Measurements from ENCODE around the gene STMN1. TPM values are rescaled to one million over a fixed set of nuclear protein-coding genes. Genes with fewer than 3 reads are reported as not detected.

STMN1 gene
- polyA plus RNA-seq, 2 of the 4 experiments (the other 2 are of a cell fraction) = 82.4 to 145 TPM

DNA sequence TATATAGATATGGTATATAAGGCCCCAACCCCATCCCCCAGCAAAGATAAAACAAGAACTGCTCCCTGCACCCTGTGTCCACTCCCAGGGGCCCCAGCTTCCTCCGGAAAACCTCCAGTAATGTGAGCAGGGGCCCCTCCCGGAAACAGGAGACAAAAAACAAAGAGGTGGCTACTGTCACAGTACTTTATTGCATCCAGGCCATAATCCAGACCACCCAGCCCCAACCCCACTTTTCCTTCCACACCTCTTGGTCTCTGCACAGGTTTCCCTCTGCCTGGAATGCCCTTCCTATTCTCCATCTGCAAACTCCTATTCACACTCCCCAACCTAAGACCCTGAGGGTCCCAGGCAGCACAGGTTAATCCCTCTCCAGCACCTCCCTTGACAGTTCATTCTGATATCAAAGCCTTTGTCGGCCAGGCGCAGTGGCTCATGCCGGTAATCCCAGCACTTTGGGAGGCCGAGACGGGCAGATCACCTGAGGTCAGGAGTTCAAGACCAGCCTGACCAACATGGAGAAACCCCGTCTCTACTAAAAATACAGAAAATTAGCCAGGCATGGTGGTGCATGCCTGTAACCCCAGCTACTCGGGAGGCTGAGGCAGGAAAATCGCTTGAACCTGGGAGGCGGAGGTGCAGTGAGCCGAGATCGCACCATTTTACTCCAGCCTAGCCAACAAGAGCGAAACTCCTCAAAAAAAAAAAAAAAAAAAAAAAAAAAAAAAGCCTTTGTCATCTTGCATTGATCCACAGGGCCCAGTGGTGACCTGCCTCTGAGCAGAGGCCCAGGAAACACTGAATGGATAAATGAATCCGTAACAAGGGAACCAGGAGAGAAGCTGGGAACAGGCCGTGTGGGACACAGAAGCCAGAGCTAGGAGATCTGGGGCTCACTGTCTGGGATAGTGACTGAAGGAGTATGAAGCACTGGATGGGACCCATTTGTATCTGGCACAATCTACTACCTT, 44.6 kb downstream of the STMN1 start:
- DNase-seq (ENCODE audit: low read depth in 1 of 2, low spot score in 1 of 2) (no peak), FAIRE-seq (no peak), ATAC-seq (no peak)
- Histone ChIP-seq H3K27ac (peak overlapping the region in 1 of 2 experiments; percentile 43; a peak in 1 of 6 replicates), H3K4me3 (no peak overlapping the region), H3K9me3 (no peaks in the 10 kb centered on the region), H3K4me2 (0 out of 3 replicates have a peak overlapping the region, but pooled peaks have one; percentile 82), H3K4me1 (peaks cover 26% of the 10 kb centered on the region; the same call in 2 of the 3 replicates)
- 87% methylated on average over 16 of the region's 16 CpGs for WGBS (ENCODE audit: missing lambda C conversion rate)
- POLR2A ChIA-PET = no interaction called here
- CTCF ChIA-PET = no interaction called here
- TF ChIP-seq RFX5 (IDR thresholded peaks at IDR 0.05) = no peak
- TF ChIP-seq HEYL (CRISPR knock-in tag; IDR thresholded peaks at IDR 0.05) = no peak
- no peak for TF ChIP-seq FOSB (CRISPR knock-in tag; IDR thresholded peaks at IDR 0.05)
- TF ChIP-seq, protein P1, sequence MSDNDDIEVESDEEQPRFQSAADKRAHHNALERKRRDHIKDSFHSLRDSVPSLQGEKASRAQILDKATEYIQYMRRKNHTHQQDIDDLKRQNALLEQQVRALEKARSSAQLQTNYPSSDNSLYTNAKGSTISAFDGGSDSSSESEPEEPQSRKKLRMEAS (IDR thresholded peaks at IDR 0.05) = no peak
- no peak for TF ChIP-seq HOXB13 (CRISPR knock-in tag; IDR thresholded peaks at IDR 0.05; ENCODE audit: low read depth)
- no peak for TF ChIP-seq KDM5A (IDR thresholded peaks at IDR 0.05)
- no peak for TF ChIP-seq MYC (IDR thresholded peaks at IDR 0.05; ENCODE audit: borderline replicate concordance, low read length)
- TF ChIP-seq CHD2 (IDR thresholded peaks at IDR 0.05; ENCODE audit: low read length, partially characterized antibody) = no peak
- TF ChIP-seq JUN (IDR thresholded peaks at IDR 0.05) = no peak
- TF ChIP-seq EHF (CRISPR knock-in tag; IDR thresholded peaks at IDR 0.05) = no peak
- no peak for TF ChIP-seq SMC3 (IDR thresholded peaks at IDR 0.05)
- TF ChIP-seq, protein P2, sequence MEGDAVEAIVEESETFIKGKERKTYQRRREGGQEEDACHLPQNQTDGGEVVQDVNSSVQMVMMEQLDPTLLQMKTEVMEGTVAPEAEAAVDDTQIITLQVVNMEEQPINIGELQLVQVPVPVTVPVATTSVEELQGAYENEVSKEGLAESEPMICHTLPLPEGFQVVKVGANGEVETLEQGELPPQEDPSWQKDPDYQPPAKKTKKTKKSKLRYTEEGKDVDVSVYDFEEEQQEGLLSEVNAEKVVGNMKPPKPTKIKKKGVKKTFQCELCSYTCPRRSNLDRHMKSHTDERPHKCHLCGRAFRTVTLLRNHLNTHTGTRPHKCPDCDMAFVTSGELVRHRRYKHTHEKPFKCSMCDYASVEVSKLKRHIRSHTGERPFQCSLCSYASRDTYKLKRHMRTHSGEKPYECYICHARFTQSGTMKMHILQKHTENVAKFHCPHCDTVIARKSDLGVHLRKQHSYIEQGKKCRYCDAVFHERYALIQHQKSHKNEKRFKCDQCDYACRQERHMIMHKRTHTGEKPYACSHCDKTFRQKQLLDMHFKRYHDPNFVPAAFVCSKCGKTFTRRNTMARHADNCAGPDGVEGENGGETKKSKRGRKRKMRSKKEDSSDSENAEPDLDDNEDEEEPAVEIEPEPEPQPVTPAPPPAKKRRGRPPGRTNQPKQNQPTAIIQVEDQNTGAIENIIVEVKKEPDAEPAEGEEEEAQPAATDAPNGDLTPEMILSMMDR (IDR thresholded peaks at IDR 0.05) = no peak
- no peak for TF ChIP-seq TP53 (CRISPR knock-in tag; IDR thresholded peaks at IDR 0.05)
- TF ChIP-seq CBX8 (IDR thresholded peaks at IDR 0.05) = no peak

DNA sequence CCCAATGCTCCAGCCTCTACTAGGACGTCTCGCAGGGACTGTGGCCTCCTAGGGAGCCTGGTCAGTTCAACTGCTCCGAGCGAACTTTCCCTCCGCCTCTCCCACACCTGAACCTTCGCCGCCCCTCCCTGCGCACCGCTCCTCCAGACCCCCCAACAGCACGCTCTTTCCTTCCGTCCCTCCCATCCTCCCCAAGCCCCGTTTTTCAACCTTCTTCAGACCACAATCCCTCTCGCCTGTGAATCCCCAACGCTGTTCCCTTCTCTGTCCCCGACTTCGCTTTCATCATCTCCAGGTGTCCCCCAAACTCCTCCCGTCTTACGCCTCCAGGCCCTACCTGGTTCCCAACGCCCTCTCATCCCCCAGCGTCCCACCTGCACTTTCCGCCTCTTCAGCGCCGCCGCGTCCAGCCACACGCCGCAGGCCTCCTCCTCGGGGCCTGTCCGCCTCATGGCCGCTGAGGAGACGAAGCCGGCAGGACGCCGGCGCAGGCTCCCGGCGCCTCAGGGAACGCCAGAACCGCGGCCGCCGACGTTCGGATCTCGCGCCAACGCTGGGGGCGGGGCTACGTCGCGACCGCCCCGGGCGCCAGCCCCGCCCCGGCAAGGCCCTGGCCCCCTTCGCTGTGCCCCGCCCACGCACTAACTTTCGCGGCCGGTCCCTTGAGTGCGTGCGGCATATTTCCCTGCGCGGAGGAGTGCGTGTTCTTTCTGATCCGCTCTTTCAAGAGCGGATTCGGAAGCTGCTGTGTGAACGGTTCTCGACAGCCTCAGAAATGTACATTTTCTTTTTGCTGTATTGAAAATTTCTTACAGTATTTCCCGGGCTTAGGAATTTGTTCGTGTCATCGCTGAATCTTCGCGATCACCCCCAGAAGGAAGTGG, 47.1 kb downstream of the STMN1 start, which contains the start of gene AUNIP:
Gene AUNIP (minus strand): TSS at position 552 of the 884 bp plus-strand sequence. CDS start 100 bp downstream, at position 452.
- H3K9me3 ChIP-seq = no peaks in the 10 kb centered on the region
- ChIA-PET CTCF (interaction anchor here (1.1 kb wide), 1 partner anchor 36 kb away, joined by 3 read pairs; no protein-coding TSS in a partner anchor), POLR2A (no interaction called here)
- peak within 1 kb of the TSS; percentile 88 to 90 for H3K27ac ChIP-seq
- H3K4me1 ChIP-seq = peaks cover 20% of the 10 kb centered on the region; the same call in 1 of the 3 replicates
- peak; percentile 87 to 94 for ATAC-seq
- peak within 1 kb of the TSS; percentile 63 for H3K4me3 ChIP-seq
- WGBS (ENCODE audit: missing lambda C conversion rate) = under 1% methylated on average over 35 of the region's 77 CpGs
- DNase-seq (ENCODE audit: low read depth in 1 of 2, low spot score in 1 of 2) = peak; percentile 76 to 82
- H3K4me2 ChIP-seq = peak within 1 kb of the TSS; percentile 82
- FAIRE-seq = no peak
- TF ChIP-seq RARB (CRISPR knock-in tag; IDR thresholded peaks at IDR 0.05) = no peak
- no peak for TF ChIP-seq FOSB (CRISPR knock-in tag; IDR thresholded peaks at IDR 0.05)
- TF ChIP-seq, protein P3, sequence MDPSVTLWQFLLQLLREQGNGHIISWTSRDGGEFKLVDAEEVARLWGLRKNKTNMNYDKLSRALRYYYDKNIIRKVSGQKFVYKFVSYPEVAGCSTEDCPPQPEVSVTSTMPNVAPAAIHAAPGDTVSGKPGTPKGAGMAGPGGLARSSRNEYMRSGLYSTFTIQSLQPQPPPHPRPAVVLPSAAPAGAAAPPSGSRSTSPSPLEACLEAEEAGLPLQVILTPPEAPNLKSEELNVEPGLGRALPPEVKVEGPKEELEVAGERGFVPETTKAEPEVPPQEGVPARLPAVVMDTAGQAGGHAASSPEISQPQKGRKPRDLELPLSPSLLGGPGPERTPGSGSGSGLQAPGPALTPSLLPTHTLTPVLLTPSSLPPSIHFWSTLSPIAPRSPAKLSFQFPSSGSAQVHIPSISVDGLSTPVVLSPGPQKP (IDR thresholded peaks at IDR 0.05; ENCODE audit: low read depth, low read length) = no peak
- TF ChIP-seq HMGXB4 (CRISPR knock-in tag; IDR thresholded peaks at IDR 0.05; ENCODE audit: borderline replicate concordance) = no peak
- no peak for TF ChIP-seq REST (IDR thresholded peaks at IDR 0.05)
- peak; percentile 51; the same call in 1 of the 2 replicates for TF ChIP-seq PHF8 (IDR thresholded peaks at IDR 0.05; ENCODE audit: borderline replicate concordance, low read depth)
- TF ChIP-seq JUNB (IDR thresholded peaks at IDR 0.05) = no peak
- TF ChIP-seq MYC (IDR thresholded peaks at IDR 0.05; ENCODE audit: borderline replicate concordance, low read length) = no peak
- no peak for TF ChIP-seq RCOR1 (IDR thresholded peaks at IDR 0.05; ENCODE audit: low read depth, low read length)
- TF ChIP-seq HES2 (IDR thresholded peaks at IDR 0.05) = no peak
- no peak for TF ChIP-seq HOXB5 (CRISPR knock-in tag; IDR thresholded peaks at IDR 0.05)

Measured in A549 (cell line).